GM12878 (cell line): ENCODE data around the gene PRRT4. TPM values are rescaled to one million over a fixed set of nuclear protein-coding genes. Genes with fewer than 3 reads are reported as not detected.

ENCODE experiments used
- ATAC-seq: fragments of 200-7000 bp; cut with Tn5 transposase; 3 replicates; pipeline ENCODE4 v1.9.1; 2020; ENCODE audit warnings: mild to moderate bottlenecking, moderate library complexity
- BruUV-seq: library from RNA; stranded (reverse); fragments of 400-500 nt; replicated peaks from 2 replicates; lab custom pipeline; 2021; lab: Mats Ljungman, UMichigan
- CTCF ChIA-PET: fragments of 300-600 bp; sonication (Branson Sonifier 250); formaldehyde crosslinking; extraction: SDS; loops from one replicate; lab custom pipeline; 2021; ENCODE audit warnings: inconsistent platforms; lab: Yijun Ruan, JAX
- POLR2A ChIA-PET: fragments of 350-600 bp; formaldehyde crosslinking; extraction: SDS; loops from one replicate; lab custom pipeline; 2021; ENCODE audit warnings: inconsistent platforms; lab: Charles Lee
- RAD21 ChIA-PET: fragments of 300-600 bp; sonication (Branson Sonifier 250); formaldehyde crosslinking; loops from one replicate; lab custom pipeline; 2023; ENCODE audit warnings: antibody characterized with exemption; ENCODE audit not compliant: unreplicated experiment; lab: Charles Lee
- SMC1A ChIA-PET: fragments of 300-600 bp; sonication (Branson Sonifier 250); formaldehyde crosslinking; loops from one replicate; lab custom pipeline; 2023; ENCODE audit not compliant: unreplicated experiment, uncharacterized antibody; lab: Charles Lee
- DNase-seq: peaks from one replicate; pipeline ENCODE4 v3.0.0-alpha.2; 2011; ENCODE audit warnings: low read depth, low spot score
- FAIRE-seq: peaks from 3 replicates; lab custom pipeline; 2011; peaks lifted over from hg19 to GRCh38; lab: Jason Lieb, UNC
- H2AFZ ChIP-seq: 2 replicates; pipeline ENCODE4 v1.6.0; 2011; ENCODE audit warnings: low read depth, low read length, control low read depth; ENCODE audit not compliant: control insufficient read depth
- H3K27ac ChIP-seq: 2 replicates; pipeline ENCODE4 v1.5.1; 2011; ENCODE audit warnings: control low read depth; ENCODE audit not compliant: control insufficient read depth, insufficient read depth
- H3K27me3 ChIP-seq, 2 experiments: replicated peaks in 1 of 2; 2 replicates each; pipeline versions ENCODE4 v1.6.0 to v1.6.1; 2011; ENCODE audit warnings: low read length in 1 of 2; ENCODE audit not compliant: control insufficient read depth in 2 of 2, insufficient read depth in 2 of 2
- H3K36me3 ChIP-seq, 2 experiments: 2 replicates each; pipeline ENCODE4 v1.5.1; 2011; ENCODE audit warnings: low read length in 1 of 2; ENCODE audit not compliant: control insufficient read depth in 2 of 2, insufficient read depth in 2 of 2
- H3K4me1 ChIP-seq: 2 replicates; pipeline ENCODE4 v1.6.1; 2011; ENCODE audit warnings: mild to moderate bottlenecking, low read length, moderate library complexity, mixed read lengths; ENCODE audit not compliant: control insufficient read depth, insufficient read depth
- H3K4me2 ChIP-seq: 2 replicates; pipeline ENCODE4 v1.6.0; 2011; ENCODE audit warnings: control low read depth; ENCODE audit not compliant: control insufficient read depth, insufficient read depth
- H3K4me3 ChIP-seq: fragments of 200-600 bp; sonication (generic); 2 replicates; pipeline ENCODE4 v1.5.1; 2016
- H3K79me2 ChIP-seq: 2 replicates; pipeline ENCODE4 v1.6.0; 2011; ENCODE audit warnings: low read length; ENCODE audit not compliant: control insufficient read depth, insufficient read depth
- H3K9ac ChIP-seq: 2 replicates; pipeline ENCODE4 v1.8.0; 2011; ENCODE audit warnings: low read length, control low read depth, mixed read lengths; ENCODE audit not compliant: control insufficient read depth, insufficient read depth
- H3K9me3 ChIP-seq: replicated peaks from 3 replicates; pipeline ENCODE4 v1.5.1; 2011; ENCODE audit warnings: mild to moderate bottlenecking, low read length; ENCODE audit not compliant: control insufficient read depth, insufficient read depth
- H4K20me1 ChIP-seq: 2 replicates; pipeline ENCODE4 v1.6.0; 2011; ENCODE audit not compliant: control insufficient read depth, insufficient read depth
- BCL11A ChIP-seq: IDR thresholded peaks from 2 replicates; pipeline ENCODE4 v1.6.1; 2011; ENCODE audit warnings: low read depth, low read length
- BMI1 ChIP-seq: fragments of 450-650 bp; IDR thresholded peaks from 2 replicates; pipeline ENCODE4 v1.6.1; 2016; ENCODE audit warnings: mild to moderate bottlenecking, moderate library complexity, borderline replicate concordance
- EED ChIP-seq: sonication (generic); IDR thresholded peaks from 2 replicates; pipeline ENCODE4 v1.6.1; 2016; ENCODE audit warnings: antibody characterized with exemption, low read depth
- EGR1 ChIP-seq, 2 experiments: IDR thresholded peaks; 1 replicate in 1 of 2; 2 replicates in 1 of 2; pipeline ENCODE4 v1.6.1; 2011 to 2012; ENCODE audit warnings: low read depth in 2 of 2, low read length in 2 of 2, borderline replicate concordance in 1 of 2, mild to moderate bottlenecking in 1 of 2, moderate library complexity in 1 of 2
- IKZF1 ChIP-seq: fragments of 450-650 bp; conservative IDR thresholded peaks from 2 replicates; pipeline ENCODE4 v1.6.1; 2017; ENCODE audit warnings: antibody characterized with exemption, mild to moderate bottlenecking
- IKZF2 ChIP-seq, 2 experiments: fragments of 450-650 bp; IDR thresholded peaks; 2 replicates each; pipeline ENCODE4 v1.6.1; 2017; ENCODE audit warnings: mild to moderate bottlenecking in 2 of 2, moderate library complexity in 2 of 2
- JUNB ChIP-seq: IDR thresholded peaks from 2 replicates; pipeline ENCODE4 v1.6.1; 2016; ENCODE audit warnings: antibody characterized with exemption, mild to moderate bottlenecking
- MXI1 ChIP-seq: fragments of 150-350 bp; IDR thresholded peaks from 2 replicates; pipeline ENCODE4 v1.6.1; 2011; ENCODE audit warnings: low read depth, mild to moderate bottlenecking, inconsistent platforms, low read length, improper control_type of control experiment
- NR2C1 ChIP-seq: fragments of 450-650 bp; IDR thresholded peaks from 2 replicates; pipeline ENCODE4 v1.6.1; 2017; ENCODE audit warnings: antibody characterized with exemption, mild to moderate bottlenecking, moderate library complexity
- POLR2AphosphoS2 ChIP-seq: IDR thresholded peaks from 2 replicates; pipeline ENCODE4 v1.6.1; 2011; ENCODE audit warnings: low read depth, mild to moderate bottlenecking, low read length, improper control_type of control experiment, moderate library complexity
- POLR2AphosphoS5 ChIP-seq: IDR thresholded peaks from 2 replicates; pipeline ENCODE4 v1.6.1; 2011; ENCODE audit warnings: mild to moderate bottlenecking, low read length, inconsistent platforms
- RAD21 ChIP-seq: IDR thresholded peaks from 2 replicates; pipeline ENCODE4 v1.6.1; 2011; ENCODE audit warnings: mild to moderate bottlenecking, low read depth, low read length, moderate library complexity; ENCODE audit not compliant: insufficient read depth
- RFX5 ChIP-seq: IDR thresholded peaks from 2 replicates; pipeline ENCODE4 v1.6.1; 2011; ENCODE audit warnings: low read depth, low read length, improper control_type of control experiment
- SIX5 ChIP-seq: IDR thresholded peaks from 2 replicates; pipeline ENCODE4 v1.6.1; 2011; ENCODE audit warnings: mild to moderate bottlenecking, low read depth, low read length, moderate library complexity; ENCODE audit not compliant: severe bottlenecking
- SMC3 ChIP-seq: IDR thresholded peaks from 2 replicates; pipeline ENCODE4 v1.6.1; 2011; ENCODE audit warnings: low read length, improper control_type of control experiment, borderline replicate concordance
- TAF1 ChIP-seq: IDR thresholded peaks from 2 replicates; pipeline ENCODE4 v1.6.1; 2011; ENCODE audit warnings: mild to moderate bottlenecking, low read depth, low read length, borderline replicate concordance
- TARDBP ChIP-seq: IDR thresholded peaks from 2 replicates; pipeline ENCODE4 v1.6.1; 2016; ENCODE audit warnings: borderline replicate concordance
- TCF7 ChIP-seq: IDR thresholded peaks from 2 replicates; pipeline ENCODE4 v1.6.1; 2014; ENCODE audit warnings: antibody characterized with exemption, borderline replicate concordance
- ZNF217 ChIP-seq: fragments of 450-650 bp; IDR thresholded peaks from 2 replicates; pipeline ENCODE4 v1.6.1; 2017; ENCODE audit warnings: antibody characterized with exemption, mild to moderate bottlenecking
- ZNF384 ChIP-seq: IDR thresholded peaks from 2 replicates; pipeline ENCODE4 v1.6.1; 2012; ENCODE audit warnings: low read depth, mild to moderate bottlenecking, low read length, improper control_type of control experiment, borderline replicate concordance
- WGBS: methylation state at CpG from one replicate; pipeline ENCODE4 v1.1.6; 2016; ENCODE audit warnings: low lambda C conversion rate; ENCODE audit not compliant: insufficient replicate concordance, insufficient coverage; ENCODE audit errors: missing lambda C conversion rate; 5-methylcytosine and 5-hydroxymethylcytosine counted together
- in situ Hi-C: fragments of 300-500 bp; cut with MboI; formaldehyde crosslinking; loops from 9 replicates; pipeline ENCODE4 v1.14.3; 2018; ENCODE audit warnings: mixed read lengths
- intact Hi-C: fragments of 100-400 bp; cut with micrococcal nuclease; formaldehyde crosslinking; loops from one replicate; pipeline ENCODE4 v1.14.2; 2022; ENCODE audit not compliant: unreplicated experiment
- polyA plus RNA-seq, 11 experiments: library from polyadenylated mRNA; depleted of rRNA in 4 of 11; unstranded in 6 of 11; stranded (reverse) in 5 of 11; fragments of >200 nt; fragmentation: Nextera tagmentation in 4 of 11; fragmentation: Illumina TruSeq in 1 of 11; extraction: Ambion mirVana in 4 of 11; extraction: Trizol in 1 of 11; gene quantifications; 1 replicate in 1 of 11; 2 replicates in 10 of 11; pipeline versions ENCODE4 v1.2.1 to v1.2.3, GENCODE V29; 2011 to 2016; ENCODE audit warnings: inconsistent platforms in 2 of 11, missing spikeins in 2 of 11, low read depth in 1 of 11
- total RNA-seq, 4 experiments: library from RNA; depleted of rRNA in 3 of 4; stranded (reverse); fragments of >200 nt in 3 of 4; fragmentation: Illumina TruSeq in 1 of 4; extraction: Trizol in 1 of 4; gene quantifications; 2 replicates each; pipeline versions ENCODE4 v1.2.1 to v1.2.3, GENCODE V29; 2013 to 2021
- TF ChIP-seq, protein P1 (sequence below): IDR thresholded peaks from 2 replicates; pipeline ENCODE4 v1.6.1; 2011; ENCODE audit warnings: borderline replicate concordance, low read depth, mild to moderate bottlenecking, moderate library complexity, mixed read lengths, low read length; ENCODE audit not compliant: insufficient read depth; ENCODE audit errors: extremely low read length

PRRT4 gene
- total and polyA plus RNA-seq, 10 of the 15 experiments (the other 5 are each of a cell fraction or from before 2014, with no cell fraction given): not detected

GRCh38 chr7:128398016-128398840 is 36.7 kb upstream of the PRRT4 start:
- Histone ChIP-seq H2AFZ (no peak overlapping the region), H3K9ac (no peak overlapping the region), H3K4me2 (no peak overlapping the region), H3K27me3 (no peaks in the 10 kb centered on the region), H4K20me1 (no peaks in the 10 kb centered on the region), H3K4me1 (no peaks in the 10 kb centered on the region), H3K27ac (no peak overlapping the region), H3K36me3 (peaks cover 9 to 13% of the 10 kb centered on the region in 2 experiments; a peak in 3 of 4 replicates), H3K79me2 (no peaks in the 10 kb centered on the region), H3K9me3 (no peaks in the 10 kb centered on the region), H3K4me3 (no peak overlapping the region)
- SMC1A ChIA-PET: interaction anchor here (0.6 to 4.0 kb wide), 9 partner anchors 9 to 496 kb away, joined by 3 to 80 read pairs (median 3); no protein-coding TSS in a partner anchor
- no TSS peak for BruUV-seq
- ATAC-seq (peak; percentile 73), DNase-seq (no peak), FAIRE-seq (peak; percentile 68)
- POLR2A ChIA-PET: no interaction called here
- 72% methylated on average over 16 of the region's 16 CpGs for WGBS
- in situ Hi-C loops (no loop called here), intact Hi-C loops (loop anchor here (1.0 kb wide), 1 partner anchor 61 kb away; no protein-coding TSS in a partner anchor)
- RAD21 ChIA-PET: interaction anchor here (0.9 to 3.9 kb wide), 2 partner anchors 28 to 486 kb away, joined by 3 to 46 read pairs; no protein-coding TSS in a partner anchor
- CTCF ChIA-PET: interaction anchor here (0.6 to 23.9 kb wide), 16 partner anchors 10 to 465 kb away, joined by 3 to 458 read pairs (median 4); partner anchors contain the start of genes ATP6V1F and IMPDH1
- TF ChIP-seq EED: peak; percentile 54
- no peak for TF ChIP-seq POLR2AphosphoS2
- no peak for TF ChIP-seq SIX5
- peak; percentile 80; the same call in 1 of the 2 replicates for TF ChIP-seq SMC3
- TF ChIP-seq, protein P1, sequence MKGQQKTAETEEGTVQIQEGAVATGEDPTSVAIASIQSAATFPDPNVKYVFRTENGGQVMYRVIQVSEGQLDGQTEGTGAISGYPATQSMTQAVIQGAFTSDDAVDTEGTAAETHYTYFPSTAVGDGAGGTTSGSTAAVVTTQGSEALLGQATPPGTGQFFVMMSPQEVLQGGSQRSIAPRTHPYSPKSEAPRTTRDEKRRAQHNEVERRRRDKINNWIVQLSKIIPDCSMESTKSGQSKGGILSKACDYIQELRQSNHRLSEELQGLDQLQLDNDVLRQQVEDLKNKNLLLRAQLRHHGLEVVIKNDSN: no peak
- TF ChIP-seq ZNF217: no peak
- peak; percentile 64 for TF ChIP-seq RAD21
- TF ChIP-seq IKZF2 (IDR thresholded peaks at IDR 0.05): peak; percentile 41 to 63; a peak in 2 of 4 replicates
- no peak for TF ChIP-seq BMI1
- no peak for TF ChIP-seq TCF7
- TF ChIP-seq BCL11A: no peak
- no peak for TF ChIP-seq JUNB
- TF ChIP-seq TARDBP: no peak
- TF ChIP-seq EGR1 (IDR thresholded peaks at IDR 0.05; ENCODE audit: borderline replicate concordance in 1 of 2, low read depth in 2 of 2, low read length in 2 of 2): no peak
- TF ChIP-seq POLR2AphosphoS5: no peak
- no peak for TF ChIP-seq RFX5
- TF ChIP-seq MXI1: 0 out of 2 replicates have a peak, but pooled peaks have one; percentile 22
- TF ChIP-seq TAF1: no peak
- no peak for TF ChIP-seq NR2C1
- no peak for TF ChIP-seq ZNF384
- TF ChIP-seq IKZF1: peak; percentile 74
